ENCODE data around the gene RASGRP1. TPM values are rescaled to one million over a fixed set of nuclear protein-coding genes. Genes with fewer than 3 reads are reported as not detected.

The RASGRP1 gene
- total RNA-seq, 2 experiments from 2014 or later: 175 to 179 TPM

DNA sequence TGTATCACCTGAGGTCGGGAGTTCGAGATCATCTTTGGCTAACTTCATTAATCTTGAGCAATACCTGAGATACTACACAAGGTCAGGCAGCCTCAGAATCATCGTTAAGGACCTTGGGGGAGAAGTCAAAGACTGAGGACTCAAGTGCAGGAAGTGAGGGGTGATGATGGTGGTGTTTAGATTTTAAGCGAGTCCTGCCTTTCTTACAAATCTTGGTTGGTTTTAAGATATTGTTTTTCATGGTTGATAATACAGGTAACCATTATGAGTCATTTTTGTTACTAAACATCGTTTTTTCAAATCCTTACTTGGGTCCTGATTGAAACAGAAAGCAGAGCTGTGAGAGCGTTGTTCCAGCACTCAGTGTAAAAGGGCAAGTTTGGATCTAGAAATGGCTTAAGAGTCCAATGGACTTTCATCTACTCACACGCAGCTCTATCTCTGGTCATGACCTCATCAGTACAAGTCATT lies 4.1 kb downstream of the RASGRP1 start:
- Mint-ChIP-seq H3K4me1 (peaks cover 73% of the 10 kb centered on the region), H3K36me3 (peaks cover 70% of the 10 kb centered on the region), H3K9me3 (no peaks in the 10 kb centered on the region), H3K27me3 (no peaks in the 10 kb centered on the region), H3K27ac (peak overlapping the region; percentile 93), H3K4me3 (peak overlapping the region; percentile 99)
- DNase-seq: no peak
- ATAC-seq (ENCODE audit: low read depth): no peak
- POLR2A ChIA-PET: interaction anchor here (0.9 to 10.2 kb wide), 5 partner anchors 90 to 136 kb away, joined by 3 to 275 read pairs (median 62); no protein-coding TSS in a partner anchor

DNA sequence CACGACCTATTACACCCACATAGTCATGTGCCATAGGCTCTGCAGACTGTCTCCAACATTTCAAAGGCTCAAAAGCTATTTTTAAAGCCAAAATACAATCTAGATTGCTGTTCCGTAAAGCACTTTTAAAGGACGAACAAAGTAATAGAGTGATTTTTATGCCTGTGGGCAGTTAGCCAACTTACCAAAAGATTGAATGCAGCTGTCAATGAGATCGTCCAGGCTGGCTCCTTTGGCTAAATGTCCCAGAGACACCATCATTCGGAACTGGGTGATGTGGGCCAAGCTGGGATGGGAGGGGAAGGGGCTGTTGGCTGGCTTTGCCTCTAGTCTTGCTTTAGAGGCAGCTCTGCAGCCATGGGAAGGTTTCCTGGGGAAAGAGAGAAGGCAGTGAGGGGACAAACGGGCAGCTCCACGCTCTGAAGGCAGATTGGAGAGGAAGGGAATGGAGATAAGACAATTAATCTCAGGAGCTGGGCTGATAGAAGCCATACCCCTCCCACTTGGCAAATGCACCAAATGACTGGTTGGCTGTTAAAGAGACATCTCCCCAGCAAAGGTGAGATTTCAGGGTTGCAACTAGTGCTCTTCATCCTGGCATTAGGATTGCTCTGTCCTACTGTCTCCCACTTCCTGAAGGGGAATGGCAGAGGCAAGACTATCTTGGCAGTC lies 4.8 kb downstream of the RASGRP1 start:
- peak overlapping the region; percentile 99 for H3K4me3 Mint-ChIP-seq
- peaks cover 74% of the 10 kb centered on the region for H3K4me1 Mint-ChIP-seq
- ATAC-seq (ENCODE audit: low read depth) (no peak), DNase-seq (no peak)
- POLR2A ChIA-PET: interaction anchor here (0.9 to 10.2 kb wide), 4 partner anchors 91 to 136 kb away, joined by 3 to 275 read pairs (median 130); no protein-coding TSS in a partner anchor
- H3K9me3 Mint-ChIP-seq: no peaks in the 10 kb centered on the region
- peak overlapping the region; percentile 93 for H3K27ac Mint-ChIP-seq
- no peaks in the 10 kb centered on the region for H3K27me3 Mint-ChIP-seq
- peaks cover 77% of the 10 kb centered on the region for H3K36me3 Mint-ChIP-seq

DNA sequence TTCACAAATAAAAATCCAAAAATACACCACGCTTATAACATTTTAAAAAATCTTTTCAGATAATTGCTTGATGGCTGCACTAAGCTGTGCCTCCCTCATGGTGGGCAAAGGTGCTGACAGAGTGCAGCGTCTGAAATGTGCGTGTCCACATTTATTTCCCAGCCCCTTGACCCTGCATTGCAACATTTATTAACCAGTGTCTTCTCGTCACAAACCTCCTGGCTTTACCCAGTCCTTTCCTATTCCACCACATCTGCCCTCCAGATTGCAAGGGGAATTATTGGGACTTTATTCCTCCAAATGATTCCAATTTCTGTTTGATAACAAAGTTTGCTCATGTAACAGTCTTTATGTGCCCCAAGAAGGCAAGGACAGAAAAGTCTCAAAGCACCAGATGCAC lies 5.5 kb downstream of the RASGRP1 start:
- DNase-seq (no peak), ATAC-seq (ENCODE audit: low read depth) (no peak)
- Mint-ChIP-seq H3K27ac (peak overlapping the region; percentile 93), H3K9me3 (no peaks in the 10 kb centered on the region), H3K4me1 (peaks cover 80% of the 10 kb centered on the region), H3K36me3 (peaks cover 77% of the 10 kb centered on the region), H3K4me3 (peak overlapping the region; percentile 99), H3K27me3 (no peaks in the 10 kb centered on the region)
- POLR2A ChIA-PET: interaction anchor here (0.6 to 10.2 kb wide), 4 partner anchors 92 to 139 kb away, joined by 3 to 275 read pairs (median 130); no protein-coding TSS in a partner anchor

DNA sequence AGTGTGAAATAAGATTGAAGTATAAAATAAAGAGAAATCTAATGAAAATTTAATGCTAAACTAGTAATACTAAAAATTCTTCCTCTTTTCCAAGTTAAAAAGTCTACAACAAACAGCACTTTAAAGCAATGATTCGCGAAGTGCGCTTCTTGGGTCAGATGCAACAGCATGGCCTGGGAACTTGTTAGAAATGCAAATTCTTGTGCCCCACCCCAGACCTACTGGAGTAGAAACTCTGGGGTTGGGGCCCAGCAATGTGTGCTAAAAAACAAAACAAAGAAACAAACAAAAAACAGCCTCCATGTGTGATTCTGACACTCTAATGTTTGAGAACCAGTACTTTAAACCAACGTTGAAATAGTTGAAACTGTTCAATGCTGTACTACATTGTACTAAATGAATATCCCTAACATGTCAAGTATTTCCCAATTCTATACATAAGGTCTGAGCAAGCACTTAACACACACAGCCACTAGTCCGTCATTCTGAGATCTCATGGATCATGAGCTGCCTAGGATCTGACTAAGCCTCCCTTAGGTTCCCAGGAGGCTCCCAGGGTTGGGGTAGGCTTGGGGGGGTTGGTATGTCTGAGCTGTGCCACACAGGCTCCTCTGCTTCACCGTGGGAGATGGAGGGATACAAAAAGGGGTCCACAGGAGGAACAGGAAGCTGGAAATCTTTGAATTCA lies 6.1 kb downstream of the RASGRP1 start:
- peak overlapping the region; percentile 99 for H3K4me3 Mint-ChIP-seq
- H3K27ac Mint-ChIP-seq: peak overlapping the region; percentile 81
- no peak for ATAC-seq (ENCODE audit: low read depth)
- H3K27me3 Mint-ChIP-seq: no peaks in the 10 kb centered on the region
- no peaks in the 10 kb centered on the region for H3K9me3 Mint-ChIP-seq
- H3K36me3 Mint-ChIP-seq: peaks cover 75% of the 10 kb centered on the region
- no peak for DNase-seq
- peaks cover 85% of the 10 kb centered on the region for H3K4me1 Mint-ChIP-seq
- POLR2A ChIA-PET: interaction anchor here (0.6 to 10.2 kb wide), 3 partner anchors 92 to 140 kb away, joined by 4 to 275 read pairs (median 256); no protein-coding TSS in a partner anchor

DNA sequence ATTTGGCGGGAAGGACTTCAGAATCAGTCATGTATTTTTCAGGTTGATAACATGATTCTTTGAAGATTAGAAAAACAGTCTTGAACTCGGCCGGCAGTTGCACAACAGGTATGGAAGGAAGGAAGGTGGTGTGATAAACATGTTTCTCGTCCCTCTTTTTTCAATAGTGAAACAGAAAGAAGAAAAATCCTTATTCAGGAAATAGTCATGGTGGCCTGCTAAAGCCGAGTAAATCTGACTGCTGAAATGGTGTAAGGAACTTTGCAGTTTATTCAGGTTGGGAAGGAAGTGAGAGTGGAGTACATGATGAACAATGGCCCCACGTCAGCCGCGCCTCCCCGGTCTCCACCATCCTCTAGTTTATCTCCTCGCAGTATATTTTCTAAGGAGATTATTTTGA lies 6.7 kb downstream of the RASGRP1 start:
- POLR2A ChIA-PET: interaction anchor here (1.0 to 1.9 kb wide), 2 partner anchors 125 to 128 kb away, joined by 3 to 8 read pairs; no protein-coding TSS in a partner anchor

GRCh38 chr15:38555686-38556334 lies 8.8 kb downstream of the RASGRP1 start:
- ATAC-seq (ENCODE audit: low read depth) (no peak), DNase-seq (no peak)
- H3K9me3 Mint-ChIP-seq: no peaks in the 10 kb centered on the region
- POLR2A ChIA-PET: interaction anchor here (0.7 kb wide), 1 partner anchor 14 kb away, joined by 3 read pairs; no protein-coding TSS in a partner anchor
- no peaks in the 10 kb centered on the region for H3K27me3 Mint-ChIP-seq
- H3K4me3 Mint-ChIP-seq: peak overlapping the region; percentile 99
- peaks cover 86% of the 10 kb centered on the region for H3K4me1 Mint-ChIP-seq
- peak overlapping the region; percentile 68 for H3K27ac Mint-ChIP-seq
- peaks cover 76% of the 10 kb centered on the region for H3K36me3 Mint-ChIP-seq

More for the DNA sequence above, 6.7 kb downstream of the RASGRP1 start:
- ATAC-seq (ENCODE audit: low read depth) (no peak), DNase-seq (no peak)
- H3K4me3 Mint-ChIP-seq: peak overlapping the region; percentile 99
- H3K27ac Mint-ChIP-seq: peak overlapping the region; percentile 81
- H3K4me1 Mint-ChIP-seq: peaks cover 91% of the 10 kb centered on the region
- H3K36me3 Mint-ChIP-seq: peaks cover 75% of the 10 kb centered on the region
- H3K9me3 Mint-ChIP-seq: no peaks in the 10 kb centered on the region
- no peaks in the 10 kb centered on the region for H3K27me3 Mint-ChIP-seq

GRCh38 chr15:38554354-38554753 lies 10.3 kb downstream of the RASGRP1 start:
- H3K9me3 Mint-ChIP-seq: no peaks in the 10 kb centered on the region
- peaks cover 76% of the 10 kb centered on the region for H3K4me1 Mint-ChIP-seq
- H3K27ac Mint-ChIP-seq: no peak overlapping the region
- ATAC-seq (ENCODE audit: low read depth) (peak; percentile 40), DNase-seq (no peak)
- H3K27me3 Mint-ChIP-seq: no peaks in the 10 kb centered on the region
- H3K4me3 Mint-ChIP-seq: no peak overlapping the region
- H3K36me3 Mint-ChIP-seq: peaks cover 68% of the 10 kb centered on the region
- POLR2A ChIA-PET: interaction anchor here (1.0 to 3.4 kb wide), 2 partner anchors 9 to 118 kb away, joined by 3 to 19 read pairs; partner anchors contain the start of gene RASGRP1

GRCh38 chr15:38553071-38553470 lies 11.5 kb downstream of the RASGRP1 start:
- H3K4me3 Mint-ChIP-seq: peak overlapping the region; percentile 60
- ATAC-seq (ENCODE audit: low read depth): no peak
- H3K36me3 Mint-ChIP-seq: peaks cover 70% of the 10 kb centered on the region
- no peak for DNase-seq
- H3K27ac Mint-ChIP-seq: peak overlapping the region; percentile 46
- H3K4me1 Mint-ChIP-seq: peaks cover 71% of the 10 kb centered on the region
- H3K9me3 Mint-ChIP-seq: no peaks in the 10 kb centered on the region
- POLR2A ChIA-PET: interaction anchor here (1.1 to 3.4 kb wide), 2 partner anchors 11 to 130 kb away, joined by 3 to 19 read pairs; partner anchors contain the start of gene RASGRP1
- no peaks in the 10 kb centered on the region for H3K27me3 Mint-ChIP-seq

DNA sequence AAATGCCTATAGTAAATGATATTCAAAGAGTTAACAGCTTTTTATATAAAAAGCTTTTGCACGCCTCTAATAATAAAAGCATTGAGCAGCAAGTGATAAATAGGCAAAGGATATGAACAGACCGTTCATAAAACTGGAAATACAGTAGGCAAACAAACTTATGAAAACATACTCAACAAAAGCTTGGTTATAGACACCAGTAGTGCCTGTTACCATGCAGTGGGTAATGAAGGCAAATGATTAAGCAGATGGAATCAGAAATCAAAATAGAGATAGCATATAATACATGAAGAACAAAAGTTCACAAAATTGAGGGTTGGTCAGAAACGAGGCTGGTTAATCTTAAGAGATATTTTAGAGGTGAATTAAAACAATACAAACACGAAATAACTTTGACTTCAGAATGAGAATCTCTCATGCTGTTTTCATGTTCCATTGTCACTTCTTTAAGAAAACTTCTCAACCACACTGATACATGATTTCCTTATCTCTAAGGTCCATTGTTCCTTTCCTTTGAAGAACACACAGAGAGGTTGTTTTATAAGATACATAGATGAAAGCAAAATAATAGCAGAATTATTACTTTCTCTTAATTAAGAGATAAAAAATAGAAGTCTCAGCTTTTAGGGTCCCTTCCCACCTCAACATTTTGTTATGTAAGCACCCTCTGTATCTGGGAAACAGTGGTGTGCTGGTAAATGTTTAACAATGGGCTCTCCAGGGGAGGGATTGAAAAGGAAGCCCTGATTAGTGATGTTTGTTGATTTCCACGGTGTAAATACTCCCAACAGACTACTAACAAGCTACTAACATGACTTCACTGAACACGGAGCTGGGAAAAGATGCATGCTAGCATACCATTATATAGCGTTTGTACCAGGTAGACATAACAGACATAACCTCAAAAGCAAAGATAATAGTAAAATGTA lies 12.6 kb downstream of the RASGRP1 start:
- peak overlapping the region; percentile 69 for H3K27ac Mint-ChIP-seq
- POLR2A ChIA-PET: interaction anchor here (1.1 to 3.4 kb wide), 3 partner anchors 12 to 131 kb away, joined by 3 to 19 read pairs (median 3); partner anchors contain the start of gene RASGRP1

GRCh38 chr15:38549222-38549621 lies 15.4 kb downstream of the RASGRP1 start:
- DNase-seq (no peak), ATAC-seq (ENCODE audit: low read depth) (no peak)
- Mint-ChIP-seq H3K9me3 (no peaks in the 10 kb centered on the region), H3K4me3 (no peak overlapping the region), H3K27me3 (no peaks in the 10 kb centered on the region), H3K36me3 (peaks cover 74% of the 10 kb centered on the region), H3K27ac (no peak overlapping the region), H3K4me1 (peaks cover 67% of the 10 kb centered on the region)
- POLR2A ChIA-PET: interaction anchor here (1.6 kb wide), 1 partner anchor 15 kb away, joined by 4 read pairs; the partner anchor contains the start of gene RASGRP1

More for the DNA sequence above, 12.6 kb downstream of the RASGRP1 start:
- Mint-ChIP-seq H3K27me3 (no peaks in the 10 kb centered on the region), H3K4me1 (peaks cover 71% of the 10 kb centered on the region), H3K4me3 (peak overlapping the region; percentile 47), H3K36me3 (peaks cover 70% of the 10 kb centered on the region), H3K9me3 (no peaks in the 10 kb centered on the region)
- DNase-seq: no peak
- ATAC-seq (ENCODE audit: low read depth): no peak

- DNase-seq: no peak
- ATAC-seq (ENCODE audit: low read depth): no peak
- Mint-ChIP-seq H3K27ac (peak overlapping the region; percentile 32), H3K4me1 (peaks cover 58% of the 10 kb centered on the region), H3K27me3 (no peaks in the 10 kb centered on the region), H3K4me3 (peak overlapping the region; percentile 11), H3K36me3 (peaks cover 73% of the 10 kb centered on the region), H3K9me3 (no peaks in the 10 kb centered on the region)
- POLR2A ChIA-PET: interaction anchor here (0.6 to 1.1 kb wide), 3 partner anchors 13 to 84 kb away, joined by 3 read pairs; no protein-coding TSS in a partner anchor
Observed at GRCh38 chr15:38547255-38547997, 17.2 kb downstream of the RASGRP1 start.
